ENCODE measurements around the gene LCE3B. TPM values are rescaled to one million over a fixed set of nuclear protein-coding genes. Genes with fewer than 3 reads are reported as not detected.
"Not testable (repeated sequence)": the region's sequence is repeated elsewhere in the genome, so short reads cannot be mapped to it uniquely, and the experiment has no call there.

The LCE3B gene
- total RNA-seq (2014; rRNA removed; shearing (Covaris generic); ENCODE audit: low replicate concordance): not detected in 2 replicates

- Histone ChIP-seq H2AFZ (ENCODE audit: low read length) (no peak within 1 kb of the TSS), H3K9me3 (ENCODE audit: low read length) (peaks cover 8% of the 10 kb centered on the region), H3K4me3 (ENCODE audit: low read length) (no peak within 1 kb of the TSS), H3K9me2 (replicated peaks; ENCODE audit: insufficient read depth, low read length) (no peaks in the 10 kb centered on the region), H3K36me3 (ENCODE audit: insufficient read depth, low read length) (no peaks in the 10 kb centered on the region), H3K4me2 (ENCODE audit: low read depth, low read length, poor library complexity, severe bottlenecking) (no peak within 1 kb of the TSS), H3K27me3 (ENCODE audit: low read length) (no peaks in the 10 kb centered on the region), H4K20me1 (ENCODE audit: insufficient read depth, low read depth, low read length) (no peaks in the 10 kb centered on the region), H3K27ac (ENCODE audit: low read length) (no peak within 1 kb of the TSS), H3K9ac (ENCODE audit: low read length) (no peak within 1 kb of the TSS), H3K4me1 (ENCODE audit: low read length) (no peaks in the 10 kb centered on the region), H3K79me2 (ENCODE audit: low read length) (no peaks in the 10 kb centered on the region)
- DNase-seq: no peak
Measured at GRCh38 chr1:152613511-152613910, at the start of gene LCE3B. TSS of gene LCE3B (plus strand) at chr1:152613811. CDS start at chr1:152613811, 0 bp downstream.

- DNase-seq: no peak
- Histone ChIP-seq H3K27me3 (ENCODE audit: low read length) (no peaks in the 10 kb centered on the region), H3K4me1 (ENCODE audit: low read length) (no peaks in the 10 kb centered on the region), H4K20me1 (ENCODE audit: insufficient read depth, low read depth, low read length) (no peaks in the 10 kb centered on the region), H3K36me3 (ENCODE audit: insufficient read depth, low read length) (no peaks in the 10 kb centered on the region), H3K9ac (ENCODE audit: low read length) (no peak overlapping the region), H3K27ac (ENCODE audit: low read length) (no peak overlapping the region), H3K79me2 (ENCODE audit: low read length) (no peaks in the 10 kb centered on the region), H3K4me2 (ENCODE audit: low read depth, low read length, poor library complexity, severe bottlenecking) (no peak overlapping the region), H3K4me3 (ENCODE audit: low read length) (no peak overlapping the region), H2AFZ (ENCODE audit: low read length) (no peak overlapping the region), H3K9me3 (ENCODE audit: low read length) (no peaks in the 10 kb centered on the region), H3K9me2 (replicated peaks; ENCODE audit: insufficient read depth, low read length) (no peaks in the 10 kb centered on the region)
Measured at GRCh38 chr1:152565115-152565514, 48.5 kb upstream of the LCE3B start.

- no peaks in the 10 kb centered on the region for H3K4me1 ChIP-seq (ENCODE audit: low read length)
- DNase-seq: no peak
- no peak overlapping the region for H3K9ac ChIP-seq (ENCODE audit: low read length)
- H3K79me2 ChIP-seq (ENCODE audit: low read length): no peaks in the 10 kb centered on the region
- H3K4me2 ChIP-seq (ENCODE audit: low read depth, low read length, poor library complexity, severe bottlenecking): no peak overlapping the region
- H3K9me2 ChIP-seq (replicated peaks; ENCODE audit: insufficient read depth, low read length): no peaks in the 10 kb centered on the region
- no peaks in the 10 kb centered on the region for H3K36me3 ChIP-seq (ENCODE audit: insufficient read depth, low read length)
- H3K9me3 ChIP-seq (ENCODE audit: low read length): no peaks in the 10 kb centered on the region
- H3K27me3 ChIP-seq (ENCODE audit: low read length): no peaks in the 10 kb centered on the region
- H2AFZ ChIP-seq (ENCODE audit: low read length): no peak overlapping the region
- H4K20me1 ChIP-seq (ENCODE audit: insufficient read depth, low read depth, low read length): no peaks in the 10 kb centered on the region
- H3K27ac ChIP-seq (ENCODE audit: low read length): no peak overlapping the region
- H3K4me3 ChIP-seq (ENCODE audit: low read length): no peak overlapping the region
Measured at GRCh38 chr1:152565535-152566215, 47.9 kb upstream of the LCE3B start.

GRCh38 chr1:152566681-152567080, 46.9 kb upstream of the LCE3B start, which contains the start of gene LCE3E:
TSS of gene LCE3E (minus strand) at chr1:152566780. CDS start at chr1:152566208, 572 bp downstream.
- no peaks in the 10 kb centered on the region for H3K27me3 ChIP-seq (ENCODE audit: low read length)
- H3K9me2 ChIP-seq (replicated peaks; ENCODE audit: insufficient read depth, low read length): no peaks in the 10 kb centered on the region
- no peak within 1 kb of the TSS for H2AFZ ChIP-seq (ENCODE audit: low read length)
- DNase-seq: no peak
- H3K4me2 ChIP-seq (ENCODE audit: low read depth, low read length, poor library complexity, severe bottlenecking): no peak within 1 kb of the TSS
- H3K36me3 ChIP-seq (ENCODE audit: insufficient read depth, low read length): no peaks in the 10 kb centered on the region
- no peak within 1 kb of the TSS for H3K4me3 ChIP-seq (ENCODE audit: low read length)
- no peak within 1 kb of the TSS for H3K27ac ChIP-seq (ENCODE audit: low read length)
- H3K9ac ChIP-seq (ENCODE audit: low read length): no peak within 1 kb of the TSS
- H3K79me2 ChIP-seq (ENCODE audit: low read length): no peaks in the 10 kb centered on the region
- H3K4me1 ChIP-seq (ENCODE audit: low read length): no peaks in the 10 kb centered on the region
- H4K20me1 ChIP-seq (ENCODE audit: insufficient read depth, low read depth, low read length): no peaks in the 10 kb centered on the region
- no peaks in the 10 kb centered on the region for H3K9me3 ChIP-seq (ENCODE audit: low read length)

GRCh38 chr1:152577168-152577567, 36.4 kb upstream of the LCE3B start:
- DNase-seq: no peak
- no peaks in the 10 kb centered on the region for H3K4me1 ChIP-seq (ENCODE audit: low read length)
- H3K4me2 ChIP-seq (ENCODE audit: low read depth, low read length, poor library complexity, severe bottlenecking): no peak overlapping the region
- no peaks in the 10 kb centered on the region for H3K9me3 ChIP-seq (ENCODE audit: low read length)
- H3K9ac ChIP-seq (ENCODE audit: low read length): no peak overlapping the region
- no peaks in the 10 kb centered on the region for H3K36me3 ChIP-seq (ENCODE audit: insufficient read depth, low read length)
- H3K27me3 ChIP-seq (ENCODE audit: low read length): no peaks in the 10 kb centered on the region
- no peaks in the 10 kb centered on the region for H3K79me2 ChIP-seq (ENCODE audit: low read length)
- no peaks in the 10 kb centered on the region for H4K20me1 ChIP-seq (ENCODE audit: insufficient read depth, low read depth, low read length)
- H3K4me3 ChIP-seq (ENCODE audit: low read length): no peak overlapping the region
- H3K9me2 ChIP-seq (replicated peaks; ENCODE audit: insufficient read depth, low read length): no peaks in the 10 kb centered on the region
- H2AFZ ChIP-seq (ENCODE audit: low read length): no peak overlapping the region
- H3K27ac ChIP-seq (ENCODE audit: low read length): no peak overlapping the region

GRCh38 chr1:152579526-152579925, 34.1 kb upstream of the LCE3B start:
- H2AFZ ChIP-seq (ENCODE audit: low read length); H3K9me3 ChIP-seq (ENCODE audit: low read length); H3K9ac ChIP-seq (ENCODE audit: low read length): not testable (repeated sequence)

GRCh38 chr1:152580433-152580832, 33.2 kb upstream of the LCE3B start, which contains the start of gene LCE3D:
TSS of gene LCE3D (minus strand) at chr1:152580516. CDS start at chr1:152579936, 580 bp downstream.
- Histone ChIP-seq H3K79me2 (ENCODE audit: low read length) (no peaks in the 10 kb centered on the region), H3K4me1 (ENCODE audit: low read length) (no peaks in the 10 kb centered on the region), H3K36me3 (ENCODE audit: insufficient read depth, low read length) (no peaks in the 10 kb centered on the region), H3K4me2 (ENCODE audit: low read depth, low read length, poor library complexity, severe bottlenecking) (no peak within 1 kb of the TSS), H3K4me3 (ENCODE audit: low read length) (no peak within 1 kb of the TSS), H3K27me3 (ENCODE audit: low read length) (no peaks in the 10 kb centered on the region), H4K20me1 (ENCODE audit: insufficient read depth, low read depth, low read length) (no peaks in the 10 kb centered on the region), H3K9me3 (ENCODE audit: low read length) (no peaks in the 10 kb centered on the region), H3K9ac (ENCODE audit: low read length) (no peak within 1 kb of the TSS), H2AFZ (ENCODE audit: low read length) (no peak within 1 kb of the TSS), H3K9me2 (replicated peaks; ENCODE audit: insufficient read depth, low read length) (no peaks in the 10 kb centered on the region), H3K27ac (ENCODE audit: low read length) (no peak within 1 kb of the TSS)
- no peak for DNase-seq

More at GRCh38 chr1:152579526-152579925, 34.1 kb upstream of the LCE3B start:
- H3K27ac ChIP-seq (ENCODE audit: low read length); H3K4me2 ChIP-seq (ENCODE audit: low read depth, low read length, poor library complexity, severe bottlenecking); H3K36me3 ChIP-seq (ENCODE audit: insufficient read depth, low read length); H3K9me2 ChIP-seq (replicated peaks; ENCODE audit: insufficient read depth, low read length); H3K27me3 ChIP-seq (ENCODE audit: low read length); DNase-seq; H3K4me1 ChIP-seq (ENCODE audit: low read length); H3K79me2 ChIP-seq (ENCODE audit: low read length); H4K20me1 ChIP-seq (ENCODE audit: insufficient read depth, low read depth, low read length); H3K4me3 ChIP-seq (ENCODE audit: low read length): not testable (repeated sequence)

GRCh38 chr1:152582647-152583046, 31.0 kb upstream of the LCE3B start:
- H3K27me3 ChIP-seq (ENCODE audit: low read length): no peaks in the 10 kb centered on the region
- H3K79me2 ChIP-seq (ENCODE audit: low read length): no peaks in the 10 kb centered on the region
- H2AFZ ChIP-seq (ENCODE audit: low read length): no peak overlapping the region
- no peak overlapping the region for H3K4me3 ChIP-seq (ENCODE audit: low read length)
- H3K4me2 ChIP-seq (ENCODE audit: low read depth, low read length, poor library complexity, severe bottlenecking): no peak overlapping the region
- no peaks in the 10 kb centered on the region for H4K20me1 ChIP-seq (ENCODE audit: insufficient read depth, low read depth, low read length)
- H3K27ac ChIP-seq (ENCODE audit: low read length): no peak overlapping the region
- H3K9ac ChIP-seq (ENCODE audit: low read length): no peak overlapping the region
- H3K9me3 ChIP-seq (ENCODE audit: low read length): no peaks in the 10 kb centered on the region
- H3K36me3 ChIP-seq (ENCODE audit: insufficient read depth, low read length): no peaks in the 10 kb centered on the region
- DNase-seq: no peak
- no peaks in the 10 kb centered on the region for H3K9me2 ChIP-seq (replicated peaks; ENCODE audit: insufficient read depth, low read length)
- H3K4me1 ChIP-seq (ENCODE audit: low read length): no peaks in the 10 kb centered on the region

Measured in Karpas-422 (cell line).